HCT116 (cell line): ENCODE measurements around the gene TOX2. TPM values are rescaled to one million over a fixed set of nuclear protein-coding genes. Genes with fewer than 3 reads are reported as not detected.

Source experiments
- ATAC-seq: fragments of 200-7000 bp; cut with Tn5 transposase; 2 replicates; pipeline ENCODE4 v1.9.1; 2020; ENCODE audit warnings: mild to moderate bottlenecking, moderate library complexity
- BruUV-seq: library from RNA; stranded (reverse); fragments of 400-500 nt; replicated peaks from 2 replicates; lab custom pipeline; 2021; lab: Mats Ljungman, UMichigan
- CTCF ChIA-PET: fragments of 300-600 bp; sonication (Branson Sonifier 250); formaldehyde crosslinking; loops from one replicate; lab custom pipeline; 2021; ENCODE audit warnings: antibody characterized with exemption; lab: Charles Lee
- POLR2A ChIA-PET: fragments of 300-600, 350-600 bp; sonication (Branson Sonifier 250); formaldehyde crosslinking; loops from one replicate; lab custom pipeline; 2021; ENCODE audit warnings: antibody characterized with exemption; lab: Charles Lee
- RAD21 ChIA-PET, 2 experiments: fragments of 300-600 bp; sonication (Branson Sonifier 250); formaldehyde crosslinking; loops; one replicate each; lab custom pipeline; 2023; ENCODE audit warnings: low total read pairs in 2 of 2; ENCODE audit not compliant: uncharacterized antibody in 2 of 2, unreplicated experiment in 2 of 2, low non-redundant PET in 1 of 2; lab: Charles Lee
- DNase-seq: peaks from one replicate; pipeline ENCODE4 v3.0.0-alpha.2; 2010; ENCODE audit warnings: low read depth, low spot score
- H2AFZ ChIP-seq: fragments of 200-600 bp; shearing (Covaris generic), sonication (generic); 2 replicates; pipeline ENCODE4 v1.6.1; 2017; ENCODE audit warnings: low read depth, mixed run types, mixed read lengths, antibody characterized with exemption, low read length; ENCODE audit not compliant: poor library complexity, severe bottlenecking
- H3K27ac ChIP-seq: 2 replicates; pipeline ENCODE4 v1.5.1; 2012; ENCODE audit warnings: low read depth, low read length
- H3K27me3 ChIP-seq: fragments of 200-600 bp; sonication (generic); 2 replicates; pipeline ENCODE4 v1.6.1; 2016; ENCODE audit warnings: mixed run types, low read length, mixed read lengths; ENCODE audit not compliant: insufficient read depth
- H3K36me3 ChIP-seq, 2 experiments: fragments of 200-500 bp in 1 of 2; fragments of 200-600 bp in 1 of 2; sonication (Bioruptor generic) in 1 of 2; sonication (generic) in 1 of 2; 2 replicates each; pipeline versions ENCODE4 v1.5.1 to v1.6.1; 2014 to 2016; ENCODE audit warnings: low read length in 2 of 2, inconsistent platforms in 1 of 2, mixed read lengths in 1 of 2, mixed run types in 1 of 2; ENCODE audit not compliant: insufficient read depth in 2 of 2, control insufficient read depth in 1 of 2
- H3K4me1 ChIP-seq, 2 experiments: fragments of 200-600 bp in 1 of 2; sonication (generic) in 1 of 2; 2 replicates each; pipeline versions ENCODE4 v1.5.1 to v1.6.1; 2012 to 2017; ENCODE audit warnings: low read length in 2 of 2, inconsistent platforms in 1 of 2, mild to moderate bottlenecking in 1 of 2, mixed read lengths in 1 of 2, mixed run types in 1 of 2, moderate library complexity in 1 of 2; ENCODE audit not compliant: insufficient read depth in 2 of 2, control insufficient read depth in 1 of 2
- H3K4me2 ChIP-seq: fragments of 200-600 bp; sonication (generic); 2 replicates; pipeline ENCODE4 v1.6.1; 2017; ENCODE audit warnings: mixed run types, low read length, mixed read lengths
- H3K4me3 ChIP-seq, 2 experiments: fragments of 200-600 bp in 1 of 2; sonication (generic) in 1 of 2; replicated peaks in 1 of 2; 2 replicates each; pipeline ENCODE4 v1.5.1; 2011 to 2016; ENCODE audit warnings: low read length in 2 of 2, control low read depth in 1 of 2, low read depth in 1 of 2, mild to moderate bottlenecking in 1 of 2, mixed read lengths in 1 of 2, mixed run types in 1 of 2
- H3K79me2 ChIP-seq: fragments of 200-600 bp; sonication (generic); 2 replicates; pipeline ENCODE4 v1.6.1; 2017; ENCODE audit warnings: mild to moderate bottlenecking, mixed run types, low read length, moderate library complexity, mixed read lengths; ENCODE audit not compliant: insufficient read depth
- H3K9ac ChIP-seq: fragments of 200-600 bp; sonication (generic); 2 replicates; pipeline ENCODE4 v1.6.1; 2016; ENCODE audit warnings: low read length, mixed read lengths
- H3K9me2 ChIP-seq: fragments of 200-600 bp; sonication (generic), shearing (Covaris generic); 2 replicates; pipeline ENCODE4 v1.6.1; 2017; ENCODE audit warnings: mixed run types, mild to moderate bottlenecking, moderate library complexity; ENCODE audit not compliant: insufficient read depth
- H3K9me3 ChIP-seq, 2 experiments: fragments of 200-500 bp in 1 of 2; fragments of 200-600 bp in 1 of 2; sonication (Bioruptor generic) in 1 of 2; sonication (generic) in 1 of 2; 2 replicates each; pipeline ENCODE4 v1.6.1; 2014 to 2017; ENCODE audit warnings: low read length in 2 of 2, mixed read lengths in 2 of 2, inconsistent platforms in 1 of 2, low read depth in 1 of 2, mild to moderate bottlenecking in 1 of 2, mixed run types in 1 of 2, moderate library complexity in 1 of 2; ENCODE audit not compliant: control insufficient read depth in 1 of 2, insufficient read depth in 1 of 2
- H4K20me1 ChIP-seq: fragments of 200-600 bp; sonication (generic), shearing (Covaris generic); 2 replicates; pipeline ENCODE4 v1.6.1; 2017; ENCODE audit warnings: mixed run types, mild to moderate bottlenecking, moderate library complexity; ENCODE audit not compliant: insufficient read depth
- CBX3 ChIP-seq: IDR thresholded peaks from 2 replicates; pipeline ENCODE4 v1.6.1; 2012; ENCODE audit warnings: low read depth
- CEBPB ChIP-seq: IDR thresholded peaks from 2 replicates; pipeline ENCODE4 v1.6.1; 2012; ENCODE audit warnings: low read depth
- EGR1 ChIP-seq: IDR thresholded peaks from 2 replicates; pipeline ENCODE4 v1.6.1; 2012; ENCODE audit warnings: low read depth
- FOSL1 ChIP-seq: IDR thresholded peaks from 2 replicates; pipeline ENCODE4 v1.6.1; 2012; ENCODE audit warnings: low read depth
- JUND ChIP-seq: IDR thresholded peaks from 2 replicates; pipeline ENCODE4 v1.6.1; 2012
- POLR2A ChIP-seq: IDR thresholded peaks from 2 replicates; pipeline ENCODE4 v1.7.0; 2011; ENCODE audit warnings: borderline replicate concordance; ENCODE audit not compliant: insufficient read depth, insufficient read length; ENCODE audit errors: extremely low read depth
- SIN3A ChIP-seq: IDR thresholded peaks from 2 replicates; pipeline ENCODE4 v1.6.1; 2012; ENCODE audit warnings: low read depth
- SRF ChIP-seq: IDR thresholded peaks from 2 replicates; pipeline ENCODE4 v1.6.1; 2012; ENCODE audit warnings: low read depth
- YY1 ChIP-seq: IDR thresholded peaks from 2 replicates; pipeline ENCODE4 v1.6.1; 2011; ENCODE audit warnings: low read length, low read depth, moderate library complexity, mild to moderate bottlenecking; ENCODE audit not compliant: insufficient replicate concordance; ENCODE audit errors: extremely low read depth
- intact Hi-C: fragments of 100-400 bp; cut with micrococcal nuclease; formaldehyde crosslinking; loops from 2 replicates; pipeline ENCODE4 v1.10.0; 2022
- total RNA-seq: library from RNA; stranded (reverse); gene quantifications from one replicate; pipeline ENCODE4 v1.2.1, GENCODE V29; 2021; ENCODE audit not compliant: unreplicated experiment
- TF ChIP-seq, protein P1 (sequence below), 3 experiments: fragments of 200-600 bp in 1 of 3; sonication (generic) in 1 of 3; IDR thresholded peaks in 2 of 3; conservative IDR thresholded peaks in 1 of 3; 2 replicates each; pipeline ENCODE4 v1.5.1; 2012 to 2017; ENCODE audit warnings: low read depth in 2 of 3, low read length in 2 of 3, antibody characterized with exemption in 1 of 3, borderline replicate concordance in 1 of 3, control low read depth in 1 of 3, mild to moderate bottlenecking in 1 of 3, mixed read lengths in 1 of 3, mixed run types in 1 of 3, moderate library complexity in 1 of 3; ENCODE audit not compliant: insufficient read depth in 1 of 3
- TF ChIP-seq, protein P2 (sequence below): IDR thresholded peaks from 2 replicates; pipeline ENCODE4 v1.6.1; 2012

The TOX2 gene
- total RNA-seq, 1 experiment from 2014 or later = 39.6 TPM

DNA sequence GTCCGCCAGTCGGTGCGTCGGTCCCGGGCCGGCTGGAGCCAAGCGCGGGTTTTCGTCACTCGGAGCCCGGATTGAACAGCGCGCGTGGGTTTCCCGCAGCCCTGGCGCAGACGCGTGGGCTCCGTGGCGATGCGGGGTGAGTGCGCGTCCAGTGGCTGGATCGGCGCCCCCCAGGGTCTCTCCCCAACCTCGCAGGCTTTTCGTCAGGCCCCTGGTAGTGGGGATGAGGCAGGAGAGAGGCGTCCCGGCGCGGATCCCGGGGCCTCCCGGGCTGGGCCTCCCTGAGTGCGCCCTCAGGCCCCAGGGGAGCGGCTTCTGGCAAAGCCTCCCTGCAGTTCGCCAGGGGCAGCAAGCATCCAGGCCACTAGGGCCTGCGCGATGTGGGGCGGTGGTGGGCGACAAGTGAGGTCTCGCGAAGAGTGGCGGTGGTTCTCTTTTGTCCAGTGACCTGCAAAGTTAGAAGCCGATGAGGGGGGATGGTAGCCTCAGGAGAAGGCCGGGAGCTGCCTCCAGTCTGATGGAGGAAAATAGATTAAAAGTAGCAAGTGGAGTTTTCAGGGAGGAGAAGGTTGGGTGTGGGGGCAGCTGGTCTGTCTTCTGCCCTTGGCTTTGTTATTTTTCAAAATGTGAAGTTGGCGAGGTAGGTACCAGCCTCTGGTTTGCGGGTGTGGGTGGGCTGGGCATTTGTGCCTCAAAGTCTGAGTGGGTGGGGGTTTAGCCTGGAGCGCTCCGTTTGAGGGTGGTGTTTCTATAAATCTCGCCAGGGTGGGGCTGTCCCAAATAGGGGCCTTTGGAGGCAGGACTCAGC is 1.6 kb downstream of the TOX2 start (continued):
- TF ChIP-seq EGR1 (no peak), FOSL1 (no peak), CEBPB (no peak)

DNA sequence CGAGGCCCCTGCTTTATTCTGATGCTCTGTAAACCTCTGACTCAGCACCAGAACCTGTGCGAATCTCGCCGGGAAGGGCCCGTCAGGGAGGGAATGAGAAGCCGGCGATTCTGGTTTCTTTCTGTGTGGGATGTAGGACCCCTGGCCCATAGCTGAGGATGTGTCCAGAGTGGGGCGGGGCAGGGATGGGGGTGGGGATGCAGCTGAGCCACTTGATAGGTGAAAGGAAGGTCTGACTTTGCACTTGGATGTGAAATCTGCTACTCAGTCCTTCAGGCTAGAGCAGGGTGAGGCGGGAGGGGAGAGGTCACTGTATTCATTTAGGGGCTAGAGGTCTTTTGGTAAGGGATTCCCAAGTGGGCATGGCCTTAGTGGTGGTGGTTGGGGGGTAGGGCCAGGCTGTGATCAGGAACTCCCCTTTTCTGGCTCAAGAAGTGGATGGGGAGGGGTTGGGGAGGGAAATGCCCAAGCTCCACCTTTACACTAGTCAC is 2.3 kb downstream of the TOX2 start:
- Histone ChIP-seq H3K27me3 (no peaks in the 10 kb centered on the region), H3K79me2 (peaks cover 38% of the 10 kb centered on the region), H3K36me3 (no peaks in the 10 kb centered on the region), H3K27ac (no peak overlapping the region), H3K4me1 (peaks cover 19 to 41% of the 10 kb centered on the region in 2 experiments), H3K4me2 (0 out of 2 replicates have a peak overlapping the region, but pooled peaks have one; percentile 99), H3K9me3 (peaks cover 0 to 5% of the 10 kb centered on the region in 2 experiments; a peak in 1 of 4 replicates), H4K20me1 (no peaks in the 10 kb centered on the region), H3K9ac (no peak overlapping the region), H3K4me3 (no peak overlapping the region), H3K9me2 (no peaks in the 10 kb centered on the region), H2AFZ (no peak overlapping the region)
- DNase-seq = no peak
- TF ChIP-seq CEBPB (no peak), EGR1 (no peak), JUND (no peak), SIN3A (no peak), FOSL1 (no peak), CBX3 (no peak), POLR2A (no peak), YY1 (no peak), SRF (no peak)
- TF ChIP-seq, protein P1, sequence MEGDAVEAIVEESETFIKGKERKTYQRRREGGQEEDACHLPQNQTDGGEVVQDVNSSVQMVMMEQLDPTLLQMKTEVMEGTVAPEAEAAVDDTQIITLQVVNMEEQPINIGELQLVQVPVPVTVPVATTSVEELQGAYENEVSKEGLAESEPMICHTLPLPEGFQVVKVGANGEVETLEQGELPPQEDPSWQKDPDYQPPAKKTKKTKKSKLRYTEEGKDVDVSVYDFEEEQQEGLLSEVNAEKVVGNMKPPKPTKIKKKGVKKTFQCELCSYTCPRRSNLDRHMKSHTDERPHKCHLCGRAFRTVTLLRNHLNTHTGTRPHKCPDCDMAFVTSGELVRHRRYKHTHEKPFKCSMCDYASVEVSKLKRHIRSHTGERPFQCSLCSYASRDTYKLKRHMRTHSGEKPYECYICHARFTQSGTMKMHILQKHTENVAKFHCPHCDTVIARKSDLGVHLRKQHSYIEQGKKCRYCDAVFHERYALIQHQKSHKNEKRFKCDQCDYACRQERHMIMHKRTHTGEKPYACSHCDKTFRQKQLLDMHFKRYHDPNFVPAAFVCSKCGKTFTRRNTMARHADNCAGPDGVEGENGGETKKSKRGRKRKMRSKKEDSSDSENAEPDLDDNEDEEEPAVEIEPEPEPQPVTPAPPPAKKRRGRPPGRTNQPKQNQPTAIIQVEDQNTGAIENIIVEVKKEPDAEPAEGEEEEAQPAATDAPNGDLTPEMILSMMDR (IDR thresholded peaks at IDR 0.05 in 2 of 3, conservative IDR thresholded peaks at IDR 0.05 in 1 of 3; ENCODE audit: borderline replicate concordance in 1 of 3, insufficient read depth in 1 of 3, low read depth in 2 of 3, low read length in 2 of 3) = no peak
- TF ChIP-seq, protein P2, sequence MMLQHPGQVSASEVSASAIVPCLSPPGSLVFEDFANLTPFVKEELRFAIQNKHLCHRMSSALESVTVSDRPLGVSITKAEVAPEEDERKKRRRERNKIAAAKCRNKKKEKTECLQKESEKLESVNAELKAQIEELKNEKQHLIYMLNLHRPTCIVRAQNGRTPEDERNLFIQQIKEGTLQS = no peak
- intact Hi-C loops = loop anchor here (10.0 kb wide), 1 partner anchor 168 kb away; no protein-coding TSS in a partner anchor
- POLR2A ChIA-PET = no interaction called here
- no peak for ATAC-seq
- RAD21 ChIA-PET = no interaction called here
- no TSS peak for BruUV-seq
- CTCF ChIA-PET = no interaction called here
